ENCODE results near the gene CTNNA3. TPM values are rescaled to one million over a fixed set of nuclear protein-coding genes. Genes with fewer than 3 reads are reported as not detected.
A peak's percentile ranks its signal among the peaks of the same experiment; 100 is the strongest.
"Not testable (repeated sequence)": the region's sequence is repeated elsewhere in the genome, so short reads cannot be mapped to it uniquely, and the experiment has no call there.

Gene CTNNA3
- total RNA-seq, 1 donor from 2014 or later = 159 TPM

- no peak for TF ChIP-seq CTCF (IDR thresholded peaks at IDR 0.05; ENCODE audit: borderline replicate concordance)
- no peaks in the 10 kb centered on the region for H3K4me1 ChIP-seq
- no peak overlapping the region for H3K4me3 ChIP-seq
- DNase-seq = no peak
- peaks cover 4% of the 10 kb centered on the region for H3K9me3 ChIP-seq (replicated peaks)
- H3K27ac ChIP-seq (replicated peaks) = no peak overlapping the region
- H3K36me3 ChIP-seq = no peaks in the 10 kb centered on the region
- intact Hi-C loops (cut with micrococcal nuclease) = no loop called here
- no peaks in the 10 kb centered on the region for H3K27me3 ChIP-seq (ENCODE audit: low read depth)
Measured at GRCh38 chr10:67722113-67722512, 26.1 kb upstream of the CTNNA3 start.

- H3K27me3 ChIP-seq (ENCODE audit: low read depth); DNase-seq; intact Hi-C loops (cut with micrococcal nuclease); H3K4me1 ChIP-seq; H3K36me3 ChIP-seq; H3K4me3 ChIP-seq; H3K27ac ChIP-seq (replicated peaks): not testable (repeated sequence)
- H3K9me3 ChIP-seq (replicated peaks) = peaks cover 15% of the 10 kb centered on the region
Measured at GRCh38 chr10:67716455-67716854, 20.5 kb upstream of the CTNNA3 start.

- H3K27ac ChIP-seq (replicated peaks) = no peak overlapping the region
- intact Hi-C loops (cut with micrococcal nuclease) = no loop called here
Measured at GRCh38 chr10:67705921-67706320, 9.9 kb upstream of the CTNNA3 start.

GRCh38 chr10:67699613-67700270 is 3.7 kb upstream of the CTNNA3 start:
- peaks cover 22% of the 10 kb centered on the region for H3K4me1 ChIP-seq
- DNase-seq; H3K27ac ChIP-seq (replicated peaks); H3K36me3 ChIP-seq; H3K9me3 ChIP-seq (replicated peaks); H3K4me3 ChIP-seq; H3K27me3 ChIP-seq (ENCODE audit: low read depth): not testable (repeated sequence)
- intact Hi-C loops (cut with micrococcal nuclease) = loop anchor here (10.0 kb wide), 1 partner anchor 85 kb away; no protein-coding TSS in a partner anchor

More at GRCh38 chr10:67705921-67706320, 9.9 kb upstream of the CTNNA3 start:
- no peak for DNase-seq
- H3K36me3 ChIP-seq = no peaks in the 10 kb centered on the region
- peaks cover 2% of the 10 kb centered on the region for H3K9me3 ChIP-seq (replicated peaks)
- no peaks in the 10 kb centered on the region for H3K27me3 ChIP-seq (ENCODE audit: low read depth)
- no peak for TF ChIP-seq CTCF (IDR thresholded peaks at IDR 0.05; ENCODE audit: borderline replicate concordance)
- H3K4me1 ChIP-seq = no peaks in the 10 kb centered on the region
- no peak overlapping the region for H3K4me3 ChIP-seq

- H3K27ac ChIP-seq (replicated peaks) = no peak overlapping the region
- H3K27me3 ChIP-seq (ENCODE audit: low read depth) = no peaks in the 10 kb centered on the region
- H3K36me3 ChIP-seq = no peaks in the 10 kb centered on the region
- intact Hi-C loops (cut with micrococcal nuclease) = loop anchor here (10.0 kb wide), 1 partner anchor 87 kb away; no protein-coding TSS in a partner anchor
- peaks cover 22% of the 10 kb centered on the region for H3K4me1 ChIP-seq
- TF ChIP-seq CTCF (IDR thresholded peaks at IDR 0.05; ENCODE audit: borderline replicate concordance) = no peak
- no peak overlapping the region for H3K4me3 ChIP-seq
- peaks cover 3% of the 10 kb centered on the region for H3K9me3 ChIP-seq (replicated peaks)
- no peak for DNase-seq
Measured at GRCh38 chr10:67698164-67698563, 2.2 kb upstream of the CTNNA3 start.

- DNase-seq = no peak
- Histone ChIP-seq H3K4me3 (no peak overlapping the region), H3K27ac (replicated peaks) (peak overlapping the region; percentile 93)
Measured at GRCh38 chr10:67697724-67698131, 1.7 kb upstream of the CTNNA3 start.

More at GRCh38 chr10:67697724-67698131, 1.7 kb upstream of the CTNNA3 start:
- intact Hi-C loops (cut with micrococcal nuclease) = loop anchor here (10.0 kb wide), 1 partner anchor 87 kb away; no protein-coding TSS in a partner anchor
- Histone ChIP-seq H3K36me3 (no peaks in the 10 kb centered on the region), H3K9me3 (replicated peaks) (peaks cover 3% of the 10 kb centered on the region), H3K27me3 (ENCODE audit: low read depth) (no peaks in the 10 kb centered on the region), H3K4me1 (peaks cover 22% of the 10 kb centered on the region)
- peak; percentile 76 for TF ChIP-seq CTCF (IDR thresholded peaks at IDR 0.05; ENCODE audit: borderline replicate concordance)
